ENCODE results near the gene SLC16A2.

DNA sequence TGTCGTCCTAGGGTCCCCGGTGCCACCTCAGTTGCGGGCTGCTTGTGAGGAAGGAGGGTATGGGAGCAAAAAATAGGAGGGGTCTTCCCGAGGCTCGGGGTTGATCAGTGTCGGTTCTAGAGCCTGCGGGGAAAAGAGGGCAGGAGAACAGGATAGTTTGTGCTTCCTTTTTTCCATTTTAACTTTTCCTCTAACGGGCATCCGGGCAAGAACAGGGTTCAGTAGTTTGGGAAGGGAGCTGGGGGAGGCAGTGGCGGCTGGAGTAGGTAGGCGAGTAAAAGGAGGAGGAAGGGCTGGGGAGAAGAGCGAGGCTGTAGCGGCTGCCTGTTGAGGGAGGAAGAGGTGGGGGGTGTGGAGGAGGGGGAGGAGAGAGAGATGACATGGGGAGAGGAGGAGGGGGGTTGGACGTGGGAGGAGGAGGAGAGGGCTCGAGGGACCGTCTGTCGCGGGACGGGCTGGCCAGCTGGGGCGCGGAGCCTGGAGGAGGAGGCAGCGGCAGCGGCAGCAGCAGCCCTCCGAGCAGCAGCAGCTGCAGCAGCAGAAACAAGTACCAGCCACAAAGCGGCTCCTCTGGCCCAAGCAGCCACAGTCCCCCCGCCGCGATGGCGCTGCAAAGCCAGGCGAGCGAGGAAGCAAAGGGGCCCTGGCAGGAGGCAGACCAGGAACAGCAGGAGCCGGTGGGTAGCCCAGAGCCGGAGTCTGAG lies at the start of gene SLC16A2:
- TF ChIP-seq CTCF (IDR thresholded peaks at IDR 0.05; ENCODE audit: insufficient read depth, low read length) (no peak), REST (IDR thresholded peaks at IDR 0.05; ENCODE audit: insufficient replicate concordance, low read depth) (no peak), POLR2AphosphoS5 (IDR thresholded peaks at IDR 0.05; ENCODE audit: low read depth) (no peak), GABPA (IDR thresholded peaks at IDR 0.05; ENCODE audit: low read depth) (no peak)

Measured in HL-60 (cell line).